ENCODE results near the gene PHACTR3.
"Not testable (repeated sequence)": the region's sequence is repeated elsewhere in the genome, so short reads cannot be mapped to it uniquely, and the experiment has no call there.

PHACTR3 gene

DNA sequence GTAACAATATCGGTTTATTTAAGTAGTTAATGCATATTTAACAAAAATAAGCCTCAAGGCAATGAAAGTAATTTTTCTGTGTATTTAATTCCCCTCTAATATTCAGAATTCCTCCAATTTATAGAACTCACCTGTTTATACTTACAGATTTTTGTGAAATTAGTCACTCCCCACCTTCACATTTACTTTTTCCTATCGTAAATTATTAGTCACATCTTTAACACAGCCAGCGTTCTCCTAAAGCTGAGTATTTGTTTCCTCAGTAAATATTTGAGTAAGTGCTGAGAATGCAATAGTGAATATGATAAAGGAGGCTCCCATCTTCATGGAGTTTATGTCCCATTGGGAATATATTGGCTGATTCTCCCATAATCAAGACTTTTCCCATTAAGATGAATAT, 241.1 kb downstream of the PHACTR3 start:
- Histone ChIP-seq H3K27me3 (replicated peaks; ENCODE audit: insufficient read depth, low read length) (no peaks in the 10 kb centered on the region), H3F3A (ENCODE audit: insufficient read depth, low read length) (no peaks in the 10 kb centered on the region), H3K9me3 (replicated peaks; ENCODE audit: insufficient read depth, low read length) (no peaks in the 10 kb centered on the region), H3K27ac (ENCODE audit: low read length) (no peak overlapping the region), H4K20me1 (ENCODE audit: insufficient read depth, low read length) (no peaks in the 10 kb centered on the region), H3K36me3 (replicated peaks; ENCODE audit: insufficient read depth, low read length) (no peaks in the 10 kb centered on the region), H3K4me1 (ENCODE audit: low read length) (no peaks in the 10 kb centered on the region), H3K9ac (ENCODE audit: low read length) (no peak overlapping the region), H3K9me2 (replicated peaks; ENCODE audit: insufficient read depth, low read length) (no peaks in the 10 kb centered on the region), H2AFZ (ENCODE audit: low read length) (no peak overlapping the region), H3K4me2 (ENCODE audit: low read depth, low read length) (no peak overlapping the region), H3K79me2 (ENCODE audit: low read length) (no peaks in the 10 kb centered on the region), H3K4me3 (ENCODE audit: low read length) (no peak overlapping the region)
- no peak for DNase-seq
- TF ChIP-seq EZH2 (optimal IDR thresholded peaks at IDR 0.05; ENCODE audit: low read depth, low read length): no peak

DNA sequence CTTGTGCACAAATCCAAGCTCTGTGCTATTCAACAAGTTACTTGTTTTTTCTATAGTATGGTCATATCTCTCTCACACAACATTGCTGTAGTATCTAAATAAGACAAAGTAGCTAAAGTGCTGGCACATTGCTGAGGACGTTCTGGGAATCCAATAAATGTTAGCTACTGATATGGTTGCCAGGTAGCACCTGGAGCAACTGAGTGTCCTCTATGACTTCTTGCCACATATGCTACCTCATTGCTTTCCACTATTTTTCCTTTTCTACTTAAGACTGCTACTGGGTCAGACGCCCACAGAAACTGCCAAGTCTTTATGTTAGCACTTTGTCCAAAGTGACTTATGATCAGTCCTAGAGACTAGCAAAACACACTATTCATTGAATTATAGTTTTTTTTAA, 243.8 kb downstream of the PHACTR3 start:
- H3K9me2 ChIP-seq (replicated peaks; ENCODE audit: insufficient read depth, low read length): no peaks in the 10 kb centered on the region
- no peak overlapping the region for H3K4me2 ChIP-seq (ENCODE audit: low read depth, low read length)
- no peaks in the 10 kb centered on the region for H3K9me3 ChIP-seq (replicated peaks; ENCODE audit: insufficient read depth, low read length)
- no peaks in the 10 kb centered on the region for H3F3A ChIP-seq (ENCODE audit: insufficient read depth, low read length)
- H4K20me1 ChIP-seq (ENCODE audit: insufficient read depth, low read length): no peaks in the 10 kb centered on the region
- no peak overlapping the region for H3K4me3 ChIP-seq (ENCODE audit: low read length)
- no peaks in the 10 kb centered on the region for H3K36me3 ChIP-seq (replicated peaks; ENCODE audit: insufficient read depth, low read length)
- H3K9ac ChIP-seq (ENCODE audit: low read length): no peak overlapping the region
- TF ChIP-seq EZH2 (optimal IDR thresholded peaks at IDR 0.05; ENCODE audit: low read depth, low read length) (no peak), EZH2phosphoT487 (IDR thresholded peaks at IDR 0.05; ENCODE audit: low read length) (no peak)
- TF ChIP-seq, protein P1, sequence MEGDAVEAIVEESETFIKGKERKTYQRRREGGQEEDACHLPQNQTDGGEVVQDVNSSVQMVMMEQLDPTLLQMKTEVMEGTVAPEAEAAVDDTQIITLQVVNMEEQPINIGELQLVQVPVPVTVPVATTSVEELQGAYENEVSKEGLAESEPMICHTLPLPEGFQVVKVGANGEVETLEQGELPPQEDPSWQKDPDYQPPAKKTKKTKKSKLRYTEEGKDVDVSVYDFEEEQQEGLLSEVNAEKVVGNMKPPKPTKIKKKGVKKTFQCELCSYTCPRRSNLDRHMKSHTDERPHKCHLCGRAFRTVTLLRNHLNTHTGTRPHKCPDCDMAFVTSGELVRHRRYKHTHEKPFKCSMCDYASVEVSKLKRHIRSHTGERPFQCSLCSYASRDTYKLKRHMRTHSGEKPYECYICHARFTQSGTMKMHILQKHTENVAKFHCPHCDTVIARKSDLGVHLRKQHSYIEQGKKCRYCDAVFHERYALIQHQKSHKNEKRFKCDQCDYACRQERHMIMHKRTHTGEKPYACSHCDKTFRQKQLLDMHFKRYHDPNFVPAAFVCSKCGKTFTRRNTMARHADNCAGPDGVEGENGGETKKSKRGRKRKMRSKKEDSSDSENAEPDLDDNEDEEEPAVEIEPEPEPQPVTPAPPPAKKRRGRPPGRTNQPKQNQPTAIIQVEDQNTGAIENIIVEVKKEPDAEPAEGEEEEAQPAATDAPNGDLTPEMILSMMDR (IDR thresholded peaks at IDR 0.05; ENCODE audit: low read length): no peak
- no peaks in the 10 kb centered on the region for H3K27me3 ChIP-seq (replicated peaks; ENCODE audit: insufficient read depth, low read length)
- H2AFZ ChIP-seq (ENCODE audit: low read length): no peak overlapping the region
- no peak overlapping the region for H3K27ac ChIP-seq (ENCODE audit: low read length)
- DNase-seq: no peak
- no peaks in the 10 kb centered on the region for H3K79me2 ChIP-seq (ENCODE audit: low read length)
- no peaks in the 10 kb centered on the region for H3K4me1 ChIP-seq (ENCODE audit: low read length)

DNA sequence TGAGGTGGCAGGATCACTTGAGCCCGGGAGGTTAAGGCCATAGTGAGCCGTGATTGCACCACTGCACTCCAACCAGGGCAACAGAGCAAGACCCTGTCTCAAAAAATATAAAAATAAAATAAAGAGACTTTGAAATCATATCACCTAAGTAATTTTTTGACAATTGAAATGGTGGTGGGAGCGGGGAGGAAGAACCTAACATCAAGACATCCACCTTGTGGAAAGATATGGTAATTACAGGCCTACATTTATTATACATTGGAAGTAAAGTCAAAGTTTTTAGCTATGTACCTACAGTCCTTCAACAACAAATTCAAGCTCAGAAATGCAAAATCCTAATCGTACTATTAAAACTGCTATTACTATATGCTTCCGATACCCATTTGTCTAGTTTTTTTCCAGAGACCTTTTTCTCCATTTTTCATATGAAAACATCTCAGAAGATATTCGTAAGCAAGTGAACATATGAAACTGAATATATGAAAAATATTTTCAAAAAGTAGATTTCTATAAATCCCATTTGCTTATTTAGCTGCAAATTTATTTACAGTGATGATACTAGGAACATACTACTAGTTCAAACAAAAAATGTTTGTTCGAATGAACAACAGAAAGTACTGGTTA, 245.8 kb downstream of the PHACTR3 start:
- no peaks in the 10 kb centered on the region for H3K9me2 ChIP-seq (replicated peaks; ENCODE audit: insufficient read depth, low read length)
- no peaks in the 10 kb centered on the region for H3K79me2 ChIP-seq (ENCODE audit: low read length)
- H3K4me3 ChIP-seq (ENCODE audit: low read length): no peak overlapping the region
- H3K27ac ChIP-seq (ENCODE audit: low read length): no peak overlapping the region
- H3K4me2 ChIP-seq (ENCODE audit: low read depth, low read length): no peak overlapping the region
- no peaks in the 10 kb centered on the region for H3F3A ChIP-seq (ENCODE audit: insufficient read depth, low read length)
- H3K27me3 ChIP-seq (replicated peaks; ENCODE audit: insufficient read depth, low read length): no peaks in the 10 kb centered on the region
- TF ChIP-seq EZH2phosphoT487 (IDR thresholded peaks at IDR 0.05; ENCODE audit: low read length): no peak
- TF ChIP-seq, protein P1 (IDR thresholded peaks at IDR 0.05; ENCODE audit: low read length): peak; percentile 67
- H3K9ac ChIP-seq (ENCODE audit: low read length): no peak overlapping the region
- no peaks in the 10 kb centered on the region for H3K4me1 ChIP-seq (ENCODE audit: low read length)
- H3K9me3 ChIP-seq (replicated peaks; ENCODE audit: insufficient read depth, low read length): no peaks in the 10 kb centered on the region
- H3K36me3 ChIP-seq (replicated peaks; ENCODE audit: insufficient read depth, low read length): no peaks in the 10 kb centered on the region
- H2AFZ ChIP-seq (ENCODE audit: low read length): no peak overlapping the region
- no peaks in the 10 kb centered on the region for H4K20me1 ChIP-seq (ENCODE audit: insufficient read depth, low read length)
- DNase-seq: peak; percentile 53

DNA sequence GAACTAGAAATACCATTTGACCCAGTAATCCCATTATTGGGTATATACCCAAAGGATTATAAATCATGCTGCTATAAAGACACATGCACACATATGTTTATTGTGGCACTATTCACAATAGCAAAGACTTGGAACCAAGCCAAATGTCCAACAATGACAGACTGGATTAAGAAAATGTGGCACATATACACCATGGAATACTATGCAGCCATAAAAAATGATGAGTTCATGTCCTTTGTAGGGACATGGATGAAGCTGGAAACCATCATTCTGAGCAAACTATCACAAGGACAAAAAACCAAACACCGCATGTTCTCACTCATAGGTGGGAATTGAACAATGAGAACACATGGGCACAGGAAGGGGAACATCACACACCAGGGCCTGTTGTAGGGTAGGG, 252.2 kb downstream of the PHACTR3 start:
- not testable (repeated sequence) for H3K27ac ChIP-seq (ENCODE audit: low read length); H3K4me2 ChIP-seq (ENCODE audit: low read depth, low read length); H4K20me1 ChIP-seq (ENCODE audit: insufficient read depth, low read length); H3K9me3 ChIP-seq (replicated peaks; ENCODE audit: insufficient read depth, low read length); H3K27me3 ChIP-seq (replicated peaks; ENCODE audit: insufficient read depth, low read length); H3K9me2 ChIP-seq (replicated peaks; ENCODE audit: insufficient read depth, low read length); H3K36me3 ChIP-seq (replicated peaks; ENCODE audit: insufficient read depth, low read length); H3K9ac ChIP-seq (ENCODE audit: low read length); H3K79me2 ChIP-seq (ENCODE audit: low read length); H3K4me1 ChIP-seq (ENCODE audit: low read length); H2AFZ ChIP-seq (ENCODE audit: low read length); H3F3A ChIP-seq (ENCODE audit: insufficient read depth, low read length); H3K4me3 ChIP-seq (ENCODE audit: low read length); DNase-seq

DNA sequence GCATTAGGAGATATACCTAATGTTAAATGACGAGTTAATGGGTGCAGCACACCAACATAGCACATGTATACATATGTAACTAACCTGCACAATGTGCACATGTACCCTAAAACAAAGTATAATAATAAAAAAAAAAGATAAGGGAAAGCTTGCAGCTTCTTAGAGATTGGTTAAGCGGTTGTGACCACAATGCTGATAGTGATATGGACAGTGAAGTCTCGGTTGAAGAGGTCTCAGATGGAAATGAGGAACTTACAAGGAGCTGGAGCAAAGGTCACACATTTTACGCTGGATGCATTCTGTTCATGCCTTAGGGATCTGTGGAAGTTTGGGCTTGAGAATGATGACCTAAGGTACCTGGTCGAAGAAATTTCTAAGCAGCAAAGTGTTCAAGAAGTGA, 252.6 kb downstream of the PHACTR3 start:
- not testable (repeated sequence) for H3K36me3 ChIP-seq (replicated peaks; ENCODE audit: insufficient read depth, low read length); H3K27ac ChIP-seq (ENCODE audit: low read length); H3K79me2 ChIP-seq (ENCODE audit: low read length); H2AFZ ChIP-seq (ENCODE audit: low read length); H3K4me3 ChIP-seq (ENCODE audit: low read length); H4K20me1 ChIP-seq (ENCODE audit: insufficient read depth, low read length); H3K27me3 ChIP-seq (replicated peaks; ENCODE audit: insufficient read depth, low read length); H3K9me3 ChIP-seq (replicated peaks; ENCODE audit: insufficient read depth, low read length); H3K4me2 ChIP-seq (ENCODE audit: low read depth, low read length); DNase-seq; H3K9me2 ChIP-seq (replicated peaks; ENCODE audit: insufficient read depth, low read length); H3F3A ChIP-seq (ENCODE audit: insufficient read depth, low read length); H3K9ac ChIP-seq (ENCODE audit: low read length); H3K4me1 ChIP-seq (ENCODE audit: low read length)

Data from MM.1S (cell line).